Caki2 (cell line): ENCODE data around the gene ADIPOR1. TPM values are rescaled to one million over a fixed set of nuclear protein-coding genes. Genes with fewer than 3 reads are reported as not detected.
"Not testable (repeated sequence)": the region's sequence is repeated elsewhere in the genome, so short reads cannot be mapped to it uniquely, and the experiment has no call there.

Experiments used
- DNase-seq: peaks from one replicate; pipeline ENCODE4 v3.0.0-alpha.2; 2015; ENCODE audit warnings: low read depth
- in situ Hi-C: cut with HindIII; loops from 2 replicates; pipeline ENCODE4 v1.10.0; 2016; ENCODE audit warnings: low sequenced_read_pairs, low pct_unique_long_range_greater_than_20kb, mixed read lengths
- total RNA-seq: library from RNA; depleted of rRNA; stranded (reverse); fragments of >200 nt; shearing (Covaris generic); gene quantifications from 2 replicates; pipeline ENCODE4 v1.2.3, GENCODE V29; 2014; ENCODE audit warnings: low replicate concordance; rRNA removed

The ADIPOR1 gene
- total RNA-seq, 1 experiment from 2014 or later, result 96.0 TPM

- DNase-seq, in situ Hi-C loops: not testable (repeated sequence)
These were observed 54.3 kb downstream of the ADIPOR1 start for GRCh38 chr1:202903808-202904207.

GRCh38 chr1:202901555-202901954 lies 56.6 kb downstream of the ADIPOR1 start:
- in situ Hi-C loops, result no loop called here
- no peak for DNase-seq

- in situ Hi-C loops, result no loop called here
- DNase-seq, result no peak
These were observed 65.6 kb downstream of the ADIPOR1 start for GRCh38 chr1:202892501-202892900.

Other genes starting within 250 kb of the ADIPOR1 start
- not detected in 2 replicates for gene SYT2, start 247.9 kb downstream of the ADIPOR1 start, total RNA-seq
- 3.9 and 19.2 TPM in 2 replicates for gene KDM5B, start 149.9 kb downstream of the ADIPOR1 start, total RNA-seq
- gene PCAT6, start 147.4 kb downstream of the ADIPOR1 start, total RNA-seq, result not detected in 2 replicates
- 4.1 and 6.4 TPM in 2 replicates for gene RABIF, start 69.2 kb downstream of the ADIPOR1 start, total RNA-seq
- 18.2 and 19.0 TPM in 2 replicates for gene KLHL12, start 31.1 kb downstream of the ADIPOR1 start, total RNA-seq
- gene CYB5R1, start 8.9 kb upstream of the ADIPOR1 start, total RNA-seq, result 36.7 and 43.3 TPM in 2 replicates
- gene TMEM183A, start 49.1 kb upstream of the ADIPOR1 start, total RNA-seq, result 122 and 126 TPM in 2 replicates
- 8.7 and 15.3 TPM in 2 replicates for gene PPFIA4, start 68.2 kb upstream of the ADIPOR1 start, total RNA-seq
- gene MYOG, start 127.7 kb upstream of the ADIPOR1 start, total RNA-seq, result not detected in 2 replicates
- 87.9 and 100 TPM in 2 replicates for gene ADORA1, start 169.4 kb upstream of the ADIPOR1 start, total RNA-seq
- gene MYBPH, start 217.5 kb upstream of the ADIPOR1 start, total RNA-seq, result not detected in 2 replicates
- gene CHI3L1, start 228.4 kb upstream of the ADIPOR1 start, total RNA-seq, result not detected in 2 replicates